ENCODE results near the gene LOXL4. TPM values are rescaled to one million over a fixed set of nuclear protein-coding genes. Genes with fewer than 3 reads are reported as not detected.

Gene LOXL4
- total and polyA plus RNA-seq, 2 donors from 2014 or later = 3.4 to 15.1 TPM

GRCh38 chr10:98302741-98303365 lies 34.9 kb upstream of the LOXL4 start:
- H3K9ac ChIP-seq (ENCODE audit: low read length in 3 of 3) = no peak overlapping the region
- no peak overlapping the region for H3K27ac ChIP-seq (ENCODE audit: low read depth in 2 of 2, low read length in 2 of 2)
- no peaks in the 10 kb centered on the region for H3K36me3 ChIP-seq (ENCODE audit: control insufficient read depth in 2 of 3, insufficient read depth in 3 of 3, low read length in 3 of 3)
- no peaks in the 10 kb centered on the region for H3K27me3 ChIP-seq (ENCODE audit: control insufficient read depth, insufficient read depth, low read length)
- TF ChIP-seq CTCF (IDR thresholded peaks at IDR 0.05; ENCODE audit: borderline replicate concordance, extremely low read depth, insufficient read depth) = no peak
- H3K4me1 ChIP-seq (ENCODE audit: control insufficient read depth in 2 of 3, insufficient read depth in 2 of 3, low read depth in 1 of 3, low read length in 3 of 3) = peaks cover 0 to 2% (median 0%) of the 10 kb centered on the region in 3 donors
- no peak for DNase-seq
- intact Hi-C loops (cut with DNase I) = loop anchor here (10.0 kb wide), 1 partner anchor 48 kb away; no protein-coding TSS in a partner anchor
- H3K9me3 ChIP-seq (ENCODE audit: control insufficient read depth in 2 of 3, insufficient read depth in 1 of 3, low read length in 3 of 3) = no peaks in the 10 kb centered on the region
- no peak overlapping the region for H3K4me3 ChIP-seq (ENCODE audit: low read length in 3 of 3)
- FAIRE-seq = no peak

- Histone ChIP-seq H3K4me3 (ENCODE audit: low read length in 3 of 3) (no peak overlapping the region), H3K9me3 (ENCODE audit: control insufficient read depth in 2 of 3, insufficient read depth in 1 of 3, low read length in 3 of 3) (no peaks in the 10 kb centered on the region), H3K36me3 (ENCODE audit: control insufficient read depth in 2 of 3, insufficient read depth in 3 of 3, low read length in 3 of 3) (no peaks in the 10 kb centered on the region), H3K27me3 (ENCODE audit: control insufficient read depth, insufficient read depth, low read length) (no peaks in the 10 kb centered on the region), H3K9ac (ENCODE audit: low read length in 3 of 3) (no peak overlapping the region), H3K27ac (ENCODE audit: low read depth in 2 of 2, low read length in 2 of 2) (no peak overlapping the region), H3K4me1 (ENCODE audit: control insufficient read depth in 2 of 3, insufficient read depth in 2 of 3, low read depth in 1 of 3, low read length in 3 of 3) (peaks cover 0 to 2% (median 0%) of the 10 kb centered on the region in 3 donors)
- FAIRE-seq = no peak
- TF ChIP-seq CTCF (IDR thresholded peaks at IDR 0.05; ENCODE audit: borderline replicate concordance, extremely low read depth, insufficient read depth) = no peak
- DNase-seq = no peak
- intact Hi-C loops (cut with DNase I) = loop anchor here (10.0 kb wide), 1 partner anchor 47 kb away; no protein-coding TSS in a partner anchor
These were observed 33.8 kb upstream of the LOXL4 start for GRCh38 chr10:98301664-98302319.

- DNase-seq = no peak
- Histone ChIP-seq H3K9ac (ENCODE audit: low read length in 3 of 3) (no peak overlapping the region), H3K27ac (ENCODE audit: low read depth in 2 of 2, low read length in 2 of 2) (no peak overlapping the region), H3K4me3 (ENCODE audit: low read length in 3 of 3) (no peak overlapping the region), H3K9me3 (ENCODE audit: control insufficient read depth in 2 of 3, insufficient read depth in 1 of 3, low read length in 3 of 3) (no peaks in the 10 kb centered on the region), H3K4me1 (ENCODE audit: control insufficient read depth in 2 of 3, insufficient read depth in 2 of 3, low read depth in 1 of 3, low read length in 3 of 3) (peaks cover 0 to 2% (median 0%) of the 10 kb centered on the region in 3 donors), H3K27me3 (ENCODE audit: control insufficient read depth, insufficient read depth, low read length) (no peaks in the 10 kb centered on the region), H3K36me3 (ENCODE audit: control insufficient read depth in 2 of 3, insufficient read depth in 3 of 3, low read length in 3 of 3) (no peaks in the 10 kb centered on the region)
- intact Hi-C loops (cut with DNase I) = loop anchor here (10.0 kb wide), 1 partner anchor 46 kb away; no protein-coding TSS in a partner anchor
- FAIRE-seq = no peak
- TF ChIP-seq CTCF (IDR thresholded peaks at IDR 0.05; ENCODE audit: borderline replicate concordance, extremely low read depth, insufficient read depth) = no peak
These were observed 32.7 kb upstream of the LOXL4 start for GRCh38 chr10:98300526-98301229.

All from kidney (tissue), 14 donors.